ENCODE measurements around the gene NR0B2.

The NR0B2 gene

DNA sequence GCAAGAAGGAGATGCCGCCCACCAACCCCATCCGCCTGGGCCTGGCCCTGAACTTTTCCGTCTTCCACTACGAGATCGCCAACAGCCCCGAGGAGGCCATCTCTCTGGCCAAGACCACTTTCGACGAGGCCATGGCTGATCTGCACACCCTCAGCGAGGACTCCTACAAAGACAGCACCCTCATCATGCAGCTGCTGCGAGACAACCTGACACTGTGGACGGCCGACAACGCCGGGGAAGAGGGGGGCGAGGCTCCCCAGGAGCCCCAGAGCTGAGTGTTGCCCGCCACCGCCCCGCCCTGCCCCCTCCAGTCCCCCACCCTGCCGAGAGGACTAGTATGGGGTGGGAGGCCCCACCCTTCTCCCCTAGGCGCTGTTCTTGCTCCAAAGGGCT is 50.1 kb downstream of the NR0B2 start:
- peak overlapping the region; percentile 86 to 88 for H3K4me3 ChIP-seq (ENCODE audit: low read length in 2 of 2)
- peak overlapping the region in 1 of 2 donors; percentile 73 for H3K9ac ChIP-seq (ENCODE audit: low read length in 2 of 2)
- H3K27me3 ChIP-seq (ENCODE audit: control insufficient read depth in 1 of 2, insufficient read depth in 2 of 2, low read length in 2 of 2), result no peaks in the 10 kb centered on the region
- peaks cover 24% of the 10 kb centered on the region for H3K4me1 ChIP-seq (ENCODE audit: control insufficient read depth, insufficient read depth, low read length)
- H3K27ac ChIP-seq (ENCODE audit: low read length), result peak overlapping the region; percentile 96
- H3K36me3 ChIP-seq (ENCODE audit: control insufficient read depth in 2 of 2, insufficient read depth in 2 of 2, low read length in 2 of 2), result no peaks in the 10 kb centered on the region
- no peaks in the 10 kb centered on the region for H3K9me3 ChIP-seq (ENCODE audit: control insufficient read depth in 2 of 2, low read length in 2 of 2)

DNA sequence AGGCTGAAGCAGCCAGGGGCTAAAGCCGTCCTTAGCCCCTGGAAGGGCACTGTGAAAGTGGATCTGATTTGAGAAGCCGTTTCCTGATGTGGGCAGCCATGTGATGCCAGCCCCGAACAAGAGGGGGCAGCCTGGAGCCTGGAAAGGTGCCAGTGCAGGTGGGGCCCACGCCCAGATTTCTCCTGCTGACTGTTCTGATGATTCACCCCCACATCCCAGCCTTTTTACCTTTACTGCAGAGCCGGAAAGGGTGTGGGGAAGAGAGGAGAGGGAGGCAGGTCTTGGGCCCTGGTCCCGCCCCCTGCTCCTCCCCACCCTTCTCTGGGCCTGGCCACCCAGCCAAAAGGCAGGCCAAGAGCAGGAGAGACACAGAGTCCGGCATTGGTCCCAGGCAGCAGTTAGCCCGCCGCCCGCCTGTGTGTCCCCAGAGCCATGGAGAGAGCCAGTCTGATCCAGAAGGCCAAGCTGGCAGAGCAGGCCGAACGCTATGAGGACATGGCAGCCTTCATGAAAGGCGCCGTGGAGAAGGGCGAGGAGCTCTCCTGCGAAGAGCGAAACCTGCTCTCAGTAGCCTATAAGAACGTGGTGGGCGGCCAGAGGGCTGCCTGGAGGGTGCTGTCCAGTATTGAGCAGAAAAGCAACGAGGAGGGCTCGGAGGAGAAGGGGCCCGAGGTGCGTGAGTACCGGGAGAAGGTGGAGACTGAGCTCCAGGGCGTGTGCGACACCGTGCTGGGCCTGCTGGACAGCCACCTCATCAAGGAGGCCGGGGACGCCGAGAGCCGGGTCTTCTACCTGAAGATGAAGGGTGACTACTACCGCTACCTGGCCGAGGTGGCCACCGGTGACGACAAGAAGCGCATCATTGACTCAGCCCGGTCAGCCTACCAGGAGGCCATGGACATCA is 50.7 kb downstream of the NR0B2 start, which contains the start of gene SFN:
SFN (plus strand) TSS at position 369 of the 904 bp plus-strand sequence; CDS start at position 433, 64 bp downstream.
- peak within 1 kb of the TSS; percentile 62 to 73 for H3K9ac ChIP-seq (ENCODE audit: low read length in 2 of 2)
- peak within 1 kb of the TSS; percentile 86 to 88 for H3K4me3 ChIP-seq (ENCODE audit: low read length in 2 of 2)
- no peaks in the 10 kb centered on the region for H3K9me3 ChIP-seq (ENCODE audit: control insufficient read depth in 2 of 2, low read length in 2 of 2)
- peaks cover 24% of the 10 kb centered on the region for H3K4me1 ChIP-seq (ENCODE audit: control insufficient read depth, insufficient read depth, low read length)
- H3K27ac ChIP-seq (ENCODE audit: low read length), result peak within 1 kb of the TSS; percentile 96
- H3K36me3 ChIP-seq (ENCODE audit: control insufficient read depth in 2 of 2, insufficient read depth in 2 of 2, low read length in 2 of 2), result peaks cover 0 to 3% of the 10 kb centered on the region in 2 donors
- no peaks in the 10 kb centered on the region for H3K27me3 ChIP-seq (ENCODE audit: control insufficient read depth in 1 of 2, insufficient read depth in 2 of 2, low read length in 2 of 2)

DNA sequence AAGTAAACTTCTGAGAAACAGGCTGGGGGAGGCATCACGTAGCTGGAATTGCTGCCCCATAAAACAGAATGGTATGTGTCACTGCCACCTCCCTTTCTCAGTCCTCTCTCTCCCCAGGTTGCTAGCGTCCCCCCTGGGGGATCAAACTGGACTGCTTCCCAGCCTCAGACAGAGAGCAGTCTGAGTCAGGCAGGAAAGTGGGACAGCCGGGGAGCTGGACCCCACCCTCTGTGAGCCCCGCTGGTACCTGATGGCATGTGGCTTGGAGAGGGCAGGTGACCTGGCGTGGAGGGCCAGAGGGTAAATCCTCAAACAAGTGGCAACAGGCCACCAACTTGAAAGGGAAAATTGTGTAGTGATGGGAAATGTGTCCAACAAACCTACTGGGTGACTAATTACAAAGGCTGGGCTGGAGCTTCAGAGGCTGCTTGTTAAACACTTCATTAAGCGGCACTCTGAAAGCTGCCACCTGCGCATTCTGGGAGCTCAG is 51.8 kb downstream of the NR0B2 start:
- no peak overlapping the region for H3K27ac ChIP-seq (ENCODE audit: low read length)
- peaks cover 0 to 10% of the 10 kb centered on the region in 2 donors for H3K36me3 ChIP-seq (ENCODE audit: control insufficient read depth in 2 of 2, insufficient read depth in 2 of 2, low read length in 2 of 2)
- no peak overlapping the region for H3K9ac ChIP-seq (ENCODE audit: low read length in 2 of 2)
- no peaks in the 10 kb centered on the region for H3K9me3 ChIP-seq (ENCODE audit: control insufficient read depth in 2 of 2, low read length in 2 of 2)
- no peak overlapping the region for H3K4me3 ChIP-seq (ENCODE audit: low read length in 2 of 2)
- H3K27me3 ChIP-seq (ENCODE audit: control insufficient read depth in 1 of 2, insufficient read depth in 2 of 2, low read length in 2 of 2), result no peaks in the 10 kb centered on the region
- peaks cover 24% of the 10 kb centered on the region for H3K4me1 ChIP-seq (ENCODE audit: control insufficient read depth, insufficient read depth, low read length)

Measured in stomach smooth muscle (tissue), 2 donors.